GM21529 (cell line): ENCODE measurements around the gene NRAP.
"Not testable (repeated sequence)": the region's sequence is repeated elsewhere in the genome, so short reads cannot be mapped to it uniquely, and the experiment has no call there.

Experiments used
- ATAC-seq: cut with Tn5 transposase; IDR thresholded peaks from one replicate; pipeline ENCODE4 v1.9.1; 2021; ENCODE audit not compliant: unreplicated experiment

The NRAP gene

GRCh38 chr10:113683300-113683699 lies 19.5 kb upstream of the NRAP start:
- no peak for ATAC-seq

GRCh38 chr10:113681533-113682470 lies 18.0 kb upstream of the NRAP start:
- ATAC-seq = peak; percentile 60

GRCh38 chr10:113680190-113681111 lies 16.6 kb upstream of the NRAP start:
- peak; percentile 16 for ATAC-seq

DNA sequence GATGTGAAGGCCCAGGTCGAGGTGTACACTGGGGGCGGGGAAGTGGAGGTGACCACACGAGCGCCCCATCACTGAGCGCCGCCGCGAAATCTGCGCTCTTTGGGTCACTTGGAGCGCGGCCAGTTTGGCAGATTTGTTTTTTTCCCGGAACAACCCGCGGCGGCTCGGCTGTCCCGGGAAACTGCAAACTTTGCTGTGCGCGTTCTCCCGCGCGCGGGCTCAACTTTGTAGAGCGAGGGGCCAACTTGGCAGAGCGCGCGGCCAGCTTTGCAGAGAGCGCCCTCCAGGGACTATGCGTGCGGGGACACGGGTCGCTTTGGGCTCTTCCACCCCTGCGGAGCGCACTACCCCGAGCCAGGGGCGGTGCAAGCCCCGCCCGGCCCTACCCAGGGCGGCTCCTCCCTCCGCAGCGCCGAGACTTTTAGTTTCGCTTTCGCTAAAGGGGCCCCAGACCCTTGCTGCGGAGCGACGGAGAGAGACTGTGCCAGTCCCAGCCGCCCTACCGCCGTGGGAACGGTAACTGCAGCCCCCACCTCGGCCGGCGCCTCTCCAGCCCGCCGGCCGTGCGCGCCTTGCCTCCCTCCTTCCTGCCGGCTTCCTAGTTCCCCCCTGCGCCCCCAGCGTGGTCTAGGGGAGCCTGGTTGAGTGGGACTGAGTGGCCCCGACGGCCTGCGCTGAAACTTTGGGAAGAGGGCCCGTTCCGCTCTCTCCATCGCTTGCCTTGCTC lies 15.8 kb upstream of the NRAP start, which contains the start of gene CASP7:
Gene CASP7 (plus strand): TSS at position 450 of the 727 bp plus-strand sequence. CDS start 17,582 bp downstream, outside the sequence.
- peak; percentile 66 for ATAC-seq

- ATAC-seq = peak; percentile 89
Observed at GRCh38 chr10:113666682-113667252, 2.9 kb upstream of the NRAP start.

DNA sequence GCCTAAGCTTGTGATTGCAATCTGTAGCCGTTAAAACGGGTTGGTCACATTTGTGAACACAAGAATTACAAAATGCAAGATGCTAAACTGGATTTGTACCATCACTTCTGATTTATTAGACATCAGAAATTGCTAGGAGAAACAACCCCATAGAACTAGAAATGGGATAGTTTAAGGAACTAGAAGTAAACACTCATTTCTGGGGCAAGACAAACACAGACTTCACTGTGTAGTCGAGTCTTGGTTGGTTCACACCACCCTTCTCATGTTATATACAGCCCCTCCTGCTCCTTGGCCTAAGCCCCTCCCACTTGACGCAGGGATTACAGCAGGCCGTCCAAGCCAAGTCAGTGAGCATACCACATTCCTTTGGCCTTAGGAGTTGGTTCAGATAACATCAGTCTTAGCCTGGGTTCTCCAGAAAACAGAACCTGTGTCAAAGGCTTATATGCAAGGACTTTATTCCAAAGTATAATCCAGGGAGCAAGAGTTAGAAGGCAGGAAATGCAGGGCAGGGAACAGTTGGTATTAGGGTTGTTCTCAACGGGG lies 2.0 kb upstream of the NRAP start:
- no peak for ATAC-seq

DNA sequence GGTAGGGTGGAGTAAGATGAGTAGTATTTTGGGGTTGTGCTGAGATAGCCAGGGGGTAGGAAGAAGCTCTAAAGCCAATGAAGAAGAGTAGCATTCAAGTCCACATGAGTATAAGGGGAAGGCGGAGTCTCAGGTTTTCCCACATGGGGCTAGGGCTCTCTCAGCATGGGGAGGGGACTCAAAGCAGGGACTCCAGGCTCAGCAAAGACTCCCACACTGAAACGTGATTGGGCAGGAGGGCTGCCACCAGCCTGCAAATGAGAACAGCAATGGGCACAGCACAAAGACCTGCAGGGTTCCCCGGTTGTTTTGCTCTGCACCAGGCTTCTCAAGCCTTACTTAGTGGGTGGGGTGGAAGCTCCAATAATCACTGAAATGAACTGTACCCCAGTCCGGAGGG lies 1.5 kb upstream of the NRAP start:
- no peak for ATAC-seq

DNA sequence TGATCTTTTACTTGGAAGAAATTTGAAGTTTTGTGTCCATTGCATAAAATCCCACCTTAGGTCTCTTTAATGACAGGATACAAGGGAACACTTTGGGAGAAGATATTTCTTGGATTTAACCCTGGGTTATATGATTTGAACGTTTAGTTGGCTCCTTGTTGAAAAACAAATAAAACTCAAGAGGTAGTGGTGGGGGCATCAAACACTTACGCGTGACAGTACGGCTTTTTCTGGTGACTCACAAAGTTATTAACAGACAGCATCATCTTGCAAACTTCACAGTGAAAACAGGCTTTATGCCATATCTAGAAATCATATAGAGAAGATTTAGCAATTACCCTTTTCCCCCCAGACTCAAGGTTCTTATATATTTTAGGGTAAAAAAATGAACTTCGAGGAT lies 699 bp downstream of the NRAP start:
- ATAC-seq = no peak

- no peak for ATAC-seq
Observed at GRCh38 chr10:113661332-113661731, 2.5 kb downstream of the NRAP start.

DNA sequence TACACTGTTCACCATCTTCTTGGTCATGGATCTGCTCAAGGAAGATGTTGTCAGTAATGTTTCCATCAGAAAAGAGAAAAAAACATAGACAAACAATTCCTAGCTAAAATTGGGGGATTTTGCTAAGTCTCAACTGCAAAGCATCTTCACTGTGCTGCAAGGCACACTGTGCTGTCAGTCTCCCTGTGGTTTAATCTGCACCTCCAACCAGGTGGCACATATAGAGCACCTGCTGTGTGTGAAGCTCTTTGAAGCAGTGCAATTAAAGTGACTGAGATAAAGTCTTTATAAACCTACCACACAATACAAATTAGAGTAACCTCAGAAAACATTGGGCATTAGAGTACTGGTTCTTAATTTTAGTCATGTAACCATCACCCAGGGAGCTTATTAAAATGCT lies 6.3 kb downstream of the NRAP start:
- no peak for ATAC-seq

DNA sequence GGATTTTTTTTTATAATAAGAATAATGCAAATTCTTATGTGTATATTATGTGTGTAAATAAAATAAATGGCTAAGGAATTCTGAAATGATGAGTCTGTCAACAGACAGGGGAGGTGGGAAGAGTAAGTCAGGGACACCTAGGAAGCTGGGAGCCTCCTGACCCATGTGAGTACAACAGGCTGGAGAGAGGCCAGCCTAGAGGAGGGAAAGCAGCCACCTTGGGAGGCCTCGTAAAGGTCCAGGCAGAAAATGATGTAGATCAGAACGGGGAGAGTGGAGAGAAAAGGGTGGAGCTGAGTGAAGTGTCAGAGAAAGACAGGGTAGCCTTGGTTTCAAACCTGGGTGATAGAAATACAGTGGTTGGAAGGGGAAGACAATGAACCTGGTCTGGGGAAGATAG lies 6.9 kb downstream of the NRAP start:
- no peak for ATAC-seq

DNA sequence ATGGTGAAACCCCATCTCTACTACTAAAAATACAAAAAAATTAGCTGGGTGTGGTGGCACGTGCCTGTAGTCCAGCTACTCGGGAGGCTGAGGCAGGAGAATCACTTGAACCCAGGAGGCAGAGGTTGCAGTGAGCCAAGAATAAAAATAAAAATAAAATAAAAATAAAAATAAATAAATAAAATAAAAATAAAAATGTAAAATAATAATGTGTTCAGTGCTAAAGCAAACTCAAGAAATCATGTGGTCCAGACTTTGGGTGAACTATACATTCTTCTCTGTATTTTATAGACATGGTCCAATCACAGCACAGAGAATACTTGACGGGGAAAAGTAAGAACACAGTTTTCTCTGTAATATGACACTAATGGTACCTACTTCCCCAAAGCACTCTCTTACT lies 11.4 kb downstream of the NRAP start:
- not testable (repeated sequence) for ATAC-seq

DNA sequence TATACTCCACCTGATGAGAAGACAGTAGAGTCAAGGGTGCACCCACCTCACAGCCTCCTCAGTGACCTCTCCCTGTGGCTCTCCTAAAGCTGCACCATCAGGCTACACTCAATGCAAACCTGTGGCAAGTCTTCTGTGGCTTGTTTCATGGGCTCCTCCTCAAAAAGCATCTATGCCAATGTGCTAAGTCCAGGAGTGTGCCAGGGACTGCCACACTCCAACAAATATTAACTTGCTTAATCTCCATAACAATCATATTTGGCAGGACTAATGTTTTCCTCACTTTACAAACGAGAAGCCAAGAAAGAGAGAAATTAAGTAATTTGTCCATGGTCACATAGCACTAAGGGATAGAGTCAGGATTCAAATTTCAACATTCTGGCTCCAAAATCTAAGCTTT lies 11.9 kb downstream of the NRAP start:
- ATAC-seq = no peak

- ATAC-seq = no peak
Observed at GRCh38 chr10:113651021-113651420, 12.8 kb downstream of the NRAP start.

- ATAC-seq = no peak
Observed at GRCh38 chr10:113650172-113650571, 13.7 kb downstream of the NRAP start.

DNA sequence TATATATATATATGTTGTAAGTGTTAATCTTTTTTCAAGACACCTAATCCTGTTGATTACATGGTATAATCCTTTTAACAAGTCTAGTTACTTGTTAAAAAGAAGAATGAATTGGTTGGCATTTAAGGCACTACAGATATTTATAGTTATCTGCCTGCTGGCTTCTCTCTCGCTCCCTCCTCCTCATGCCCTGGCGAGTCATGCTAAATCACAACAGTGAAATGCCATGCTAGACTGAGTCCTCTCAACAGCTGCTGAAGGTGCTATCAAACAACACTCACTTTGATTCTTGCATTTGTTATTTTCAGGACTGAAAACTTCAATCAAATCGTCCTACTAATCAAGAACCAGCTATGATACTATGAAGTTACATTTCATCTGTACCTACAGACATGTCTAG lies 15.4 kb downstream of the NRAP start:
- ATAC-seq = no peak

DNA sequence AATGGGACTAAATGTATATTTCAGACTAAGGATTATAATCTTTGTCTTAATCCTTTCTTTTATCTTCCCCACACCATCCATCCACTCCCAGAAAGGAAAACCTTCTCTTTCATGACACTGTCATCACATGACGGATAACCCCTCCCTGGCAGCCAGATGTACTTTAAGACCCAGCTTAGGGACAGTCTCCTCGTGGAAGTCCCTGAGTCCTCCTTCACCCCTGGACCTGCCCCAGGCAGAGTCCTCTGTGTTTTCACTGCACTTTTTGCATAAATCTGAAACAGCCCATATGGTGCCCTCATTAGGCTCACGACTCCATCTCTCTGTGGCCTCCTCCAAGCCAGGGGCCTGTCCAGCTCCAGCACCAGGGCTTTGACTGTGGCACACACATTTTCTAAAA lies 16.0 kb downstream of the NRAP start:
- no peak for ATAC-seq

- no peak for ATAC-seq
Observed at GRCh38 chr10:113646336-113647201, 17.3 kb downstream of the NRAP start.
